Loucy (cell line): ENCODE measurements around the gene FRMD1.

ENCODE experiments used
- EZH2phosphoT487 ChIP-seq: fragments of 200-600 bp; IDR thresholded peaks from 2 replicates; pipeline ENCODE4 v1.6.1; 2018; ENCODE audit warnings: antibody characterized with exemption, mild to moderate bottlenecking, moderate library complexity, borderline replicate concordance
- TF ChIP-seq, protein P1 (sequence below): fragments of 200-600 bp; sonication (generic); conservative IDR thresholded peaks from 2 replicates; pipeline ENCODE4 v1.5.1; 2014; ENCODE audit warnings: mild to moderate bottlenecking, antibody characterized with exemption, low read length

DNA sequence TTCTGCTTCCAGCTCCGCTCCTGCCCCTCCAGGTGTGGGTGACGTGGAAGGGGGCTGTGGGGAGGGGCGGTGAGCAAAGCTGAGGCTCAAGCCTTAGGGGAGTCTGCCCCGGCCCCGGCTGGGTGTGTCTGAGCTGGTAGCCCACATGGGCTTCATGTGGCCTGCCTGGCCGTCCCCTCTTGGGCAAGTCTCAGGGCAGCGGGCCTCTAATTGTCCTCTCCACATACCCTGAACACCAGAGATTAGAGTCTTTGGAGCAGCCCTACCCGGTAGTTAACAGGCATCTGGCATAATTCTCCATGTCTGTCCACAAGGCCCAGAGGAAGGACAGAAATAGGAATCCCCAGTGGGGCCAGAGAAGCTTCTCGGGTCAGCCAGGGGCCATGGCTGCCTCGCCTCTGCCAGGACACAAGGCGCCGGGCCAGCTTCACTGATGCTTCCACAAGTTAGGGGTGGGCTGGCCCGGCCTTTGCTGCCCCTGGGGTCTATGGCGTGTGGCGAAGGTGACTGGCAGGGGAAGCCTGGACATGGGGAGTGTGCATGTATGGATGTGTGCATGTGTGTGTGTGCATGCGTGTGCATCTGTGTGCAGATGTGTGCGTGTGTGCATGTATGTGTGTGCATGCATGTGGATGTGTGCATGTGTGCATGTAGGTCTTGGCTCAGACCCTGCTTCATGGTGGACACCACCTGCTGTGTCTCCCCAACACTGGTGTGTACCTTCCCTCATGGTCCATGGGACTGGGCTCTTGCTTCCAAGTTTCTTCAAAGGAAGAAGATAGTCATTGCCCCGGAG lies 24.0 kb downstream of the FRMD1 start:
- TF ChIP-seq, protein P1, sequence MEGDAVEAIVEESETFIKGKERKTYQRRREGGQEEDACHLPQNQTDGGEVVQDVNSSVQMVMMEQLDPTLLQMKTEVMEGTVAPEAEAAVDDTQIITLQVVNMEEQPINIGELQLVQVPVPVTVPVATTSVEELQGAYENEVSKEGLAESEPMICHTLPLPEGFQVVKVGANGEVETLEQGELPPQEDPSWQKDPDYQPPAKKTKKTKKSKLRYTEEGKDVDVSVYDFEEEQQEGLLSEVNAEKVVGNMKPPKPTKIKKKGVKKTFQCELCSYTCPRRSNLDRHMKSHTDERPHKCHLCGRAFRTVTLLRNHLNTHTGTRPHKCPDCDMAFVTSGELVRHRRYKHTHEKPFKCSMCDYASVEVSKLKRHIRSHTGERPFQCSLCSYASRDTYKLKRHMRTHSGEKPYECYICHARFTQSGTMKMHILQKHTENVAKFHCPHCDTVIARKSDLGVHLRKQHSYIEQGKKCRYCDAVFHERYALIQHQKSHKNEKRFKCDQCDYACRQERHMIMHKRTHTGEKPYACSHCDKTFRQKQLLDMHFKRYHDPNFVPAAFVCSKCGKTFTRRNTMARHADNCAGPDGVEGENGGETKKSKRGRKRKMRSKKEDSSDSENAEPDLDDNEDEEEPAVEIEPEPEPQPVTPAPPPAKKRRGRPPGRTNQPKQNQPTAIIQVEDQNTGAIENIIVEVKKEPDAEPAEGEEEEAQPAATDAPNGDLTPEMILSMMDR = no peak
- TF ChIP-seq EZH2phosphoT487 = no peak
